ENCODE data around the gene SET.
A peak's percentile ranks its signal among the peaks of the same experiment; 100 is the strongest.
"Not testable (repeated sequence)": the region's sequence is repeated elsewhere in the genome, so short reads cannot be mapped to it uniquely, and the experiment has no call there.

Gene SET, protein sequence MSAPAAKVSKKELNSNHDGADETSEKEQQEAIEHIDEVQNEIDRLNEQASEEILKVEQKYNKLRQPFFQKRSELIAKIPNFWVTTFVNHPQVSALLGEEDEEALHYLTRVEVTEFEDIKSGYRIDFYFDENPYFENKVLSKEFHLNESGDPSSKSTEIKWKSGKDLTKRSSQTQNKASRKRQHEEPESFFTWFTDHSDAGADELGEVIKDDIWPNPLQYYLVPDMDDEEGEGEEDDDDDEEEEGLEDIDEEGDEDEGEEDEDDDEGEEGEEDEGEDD

DNA sequence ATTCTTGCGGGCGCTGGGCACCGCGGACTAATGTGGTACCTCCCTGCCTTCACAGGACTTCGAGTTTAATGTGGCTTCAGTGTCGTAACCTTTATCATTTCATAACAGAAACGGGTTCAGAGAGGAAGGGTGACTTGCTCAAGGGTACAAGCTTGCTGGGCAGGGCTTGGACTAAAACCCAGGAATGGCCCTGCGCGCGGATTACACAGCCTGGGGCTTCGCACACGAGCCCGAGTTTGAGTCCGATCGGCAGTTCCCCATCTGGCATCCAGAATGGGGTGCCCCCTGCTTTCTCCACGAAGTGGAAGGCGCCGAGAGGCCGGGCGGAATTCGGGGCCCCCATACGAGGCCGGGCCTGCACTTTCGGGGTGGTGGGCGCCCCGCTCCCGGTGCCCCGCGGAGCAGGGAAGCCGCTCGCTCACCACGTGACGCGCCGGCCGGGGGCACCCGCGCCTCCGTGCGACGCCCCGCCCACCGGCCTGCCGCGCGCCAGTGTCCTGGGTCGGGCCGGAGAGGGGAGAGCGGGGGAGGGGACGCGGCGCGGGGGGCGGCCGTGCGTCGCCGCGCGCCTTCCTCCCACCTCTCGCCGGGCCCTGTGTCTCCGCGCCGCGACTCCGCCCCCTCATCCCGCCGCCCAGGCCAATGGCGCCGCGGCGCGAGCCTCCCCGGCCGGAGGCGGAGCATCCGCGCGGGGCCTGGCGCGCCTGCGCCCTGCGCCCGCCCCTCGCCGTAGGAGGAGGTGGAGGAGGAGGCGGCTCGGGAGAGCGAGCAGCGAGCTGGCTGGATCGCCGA lies at the start of gene SET:
Gene SET (plus strand): TSS at position 722 of the 792 bp plus-strand sequence. CDS start 361 bp downstream, outside the sequence.
- peak; percentile 87 for DNase-seq (ENCODE audit: low read depth)

DNA sequence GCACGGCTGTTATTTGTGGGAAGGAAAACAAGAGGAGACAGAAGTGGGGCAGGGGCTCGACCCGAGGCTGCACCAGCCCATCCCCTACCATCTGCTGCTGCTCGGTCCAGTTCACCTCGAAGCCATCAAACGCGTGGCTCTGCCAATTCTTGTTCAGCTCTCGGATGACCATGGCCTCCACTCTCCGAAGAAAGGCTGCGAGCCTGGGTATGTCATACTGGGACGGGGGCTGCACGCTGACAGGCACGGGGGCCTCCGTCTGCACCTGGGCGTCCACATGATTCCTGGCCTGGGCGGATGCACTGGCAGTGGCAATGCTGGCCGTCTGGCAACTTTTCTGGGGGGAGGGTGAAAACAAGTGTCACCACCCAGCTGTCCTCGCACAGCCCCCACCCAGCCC lies 48.4 kb upstream of the SET start:
- DNase-seq (ENCODE audit: low read depth), result no peak

DNA sequence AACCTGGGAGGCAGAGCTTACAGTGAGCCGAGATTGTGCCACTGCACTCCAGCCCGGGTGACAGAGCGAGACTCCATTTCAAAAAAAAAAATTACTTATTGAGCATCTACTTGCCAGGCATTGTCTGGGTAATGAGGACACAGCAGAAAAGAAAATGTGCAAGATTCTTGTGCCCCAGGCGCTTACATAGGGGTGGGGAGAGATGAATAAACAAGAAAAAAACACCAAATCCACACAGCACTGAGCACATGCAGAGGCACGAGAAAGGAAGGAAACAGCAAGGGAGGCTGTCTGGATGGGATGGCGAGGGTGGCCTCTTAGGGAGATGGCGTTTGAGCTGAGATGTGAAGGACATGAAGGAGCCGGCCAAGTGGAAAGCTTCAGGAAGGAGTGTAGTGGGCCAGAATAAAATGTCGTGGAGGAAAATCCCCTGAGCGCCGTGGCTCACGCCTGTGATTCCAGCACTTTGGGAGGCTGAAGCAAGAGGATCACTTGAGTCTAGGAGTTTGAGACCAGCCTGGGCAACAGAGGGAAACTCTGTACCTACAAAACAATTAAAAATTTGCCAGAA lies 46.3 kb upstream of the SET start:
- DNase-seq (ENCODE audit: low read depth), result no peak

DNA sequence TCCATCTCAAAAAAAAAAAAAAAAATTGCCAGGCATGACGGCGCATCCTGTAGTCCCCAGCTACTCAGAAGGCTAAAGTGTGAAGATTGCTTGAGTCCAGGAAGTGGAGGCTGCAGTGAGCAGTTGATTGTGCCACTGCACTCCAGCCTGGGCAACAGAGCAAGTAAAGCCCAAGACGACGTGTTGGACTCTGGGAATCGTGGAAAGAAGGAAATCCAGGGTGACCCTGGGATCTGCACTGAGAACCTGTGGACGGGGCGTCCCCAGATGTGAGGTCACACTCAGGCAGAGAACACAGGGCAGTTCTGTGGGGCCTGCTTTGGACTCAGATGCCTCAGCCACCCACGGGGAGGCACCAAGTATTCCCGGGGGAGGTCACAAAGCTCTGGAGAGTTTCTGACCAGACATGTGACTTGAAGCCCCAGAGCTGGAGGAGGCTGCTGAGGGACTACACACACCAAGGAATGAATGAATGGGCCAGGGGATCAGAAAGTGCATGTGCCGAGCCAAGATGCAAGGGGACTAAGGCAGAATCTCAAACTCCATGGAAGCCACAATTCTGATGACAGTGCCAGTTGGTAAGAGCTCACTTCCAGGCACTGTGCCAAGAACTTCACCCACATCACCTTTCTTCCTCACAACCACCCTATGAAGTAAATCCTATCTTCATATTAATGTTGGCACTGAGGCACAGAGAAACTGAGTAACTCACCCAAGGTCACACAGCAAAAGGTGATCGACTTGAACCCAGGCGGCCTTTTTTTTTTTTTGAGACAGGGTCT lies 45.3 kb upstream of the SET start:
- no peak for DNase-seq (ENCODE audit: low read depth)

DNA sequence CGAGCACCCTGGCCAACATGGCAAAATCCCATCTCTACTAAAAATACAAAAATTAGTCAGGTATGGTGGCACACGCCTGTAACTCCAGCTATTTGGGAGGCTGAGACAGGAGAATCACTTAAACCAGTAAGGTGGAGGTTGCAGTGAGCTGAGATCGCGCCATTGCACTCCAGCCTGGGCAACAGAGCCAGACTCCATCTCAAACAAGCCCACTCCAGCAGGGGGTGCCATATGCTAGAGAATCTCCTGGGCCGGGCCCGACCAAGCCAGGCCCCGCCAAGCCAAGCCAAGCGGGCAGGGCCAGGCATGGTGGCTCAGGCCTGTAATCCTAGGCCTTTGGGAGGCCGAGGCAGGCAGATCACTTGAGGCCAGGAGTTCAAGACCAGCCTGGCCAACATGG lies 40.8 kb upstream of the SET start:
- peak; percentile 15 for DNase-seq (ENCODE audit: low read depth)

DNA sequence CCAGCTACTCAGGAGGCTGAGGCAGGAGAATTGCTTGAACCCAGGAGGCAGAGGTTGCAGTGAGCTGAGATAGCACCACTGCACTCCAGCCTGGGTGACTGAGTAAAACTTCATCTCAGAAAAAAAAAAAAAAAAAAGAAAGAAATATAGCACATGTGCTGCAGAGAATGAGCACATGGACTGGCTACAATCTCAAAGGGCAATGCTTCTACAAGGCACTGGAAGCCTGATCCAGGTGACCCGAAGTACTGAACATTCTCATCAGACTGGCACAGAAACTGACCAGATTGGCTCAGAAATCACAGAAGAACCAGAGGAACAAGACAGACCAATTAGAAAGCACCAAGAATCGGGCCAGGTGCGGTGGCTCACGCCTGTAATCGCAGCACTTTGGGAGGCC lies 37.2 kb upstream of the SET start:
- no peak for DNase-seq (ENCODE audit: low read depth)

DNA sequence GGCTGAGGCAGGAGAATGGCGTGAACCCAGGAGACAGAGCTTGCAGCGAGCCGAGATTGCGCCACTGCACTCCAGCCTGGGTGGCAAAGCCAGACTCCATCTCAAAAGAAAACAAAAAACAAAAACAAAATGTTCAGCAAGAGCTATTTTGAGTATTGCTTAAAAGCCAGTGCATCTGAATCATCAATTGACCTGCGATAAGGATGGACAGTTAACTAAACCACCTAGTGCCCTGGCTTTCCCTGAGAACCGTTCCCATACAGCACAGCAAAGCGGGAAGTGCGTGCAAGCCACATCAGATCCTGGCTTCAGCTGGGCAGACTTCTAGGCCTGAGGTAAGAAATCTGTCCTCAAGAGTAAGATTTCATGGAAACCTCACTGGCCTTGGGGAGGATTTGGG lies 35.1 kb upstream of the SET start:
- no peak for DNase-seq (ENCODE audit: low read depth)

DNA sequence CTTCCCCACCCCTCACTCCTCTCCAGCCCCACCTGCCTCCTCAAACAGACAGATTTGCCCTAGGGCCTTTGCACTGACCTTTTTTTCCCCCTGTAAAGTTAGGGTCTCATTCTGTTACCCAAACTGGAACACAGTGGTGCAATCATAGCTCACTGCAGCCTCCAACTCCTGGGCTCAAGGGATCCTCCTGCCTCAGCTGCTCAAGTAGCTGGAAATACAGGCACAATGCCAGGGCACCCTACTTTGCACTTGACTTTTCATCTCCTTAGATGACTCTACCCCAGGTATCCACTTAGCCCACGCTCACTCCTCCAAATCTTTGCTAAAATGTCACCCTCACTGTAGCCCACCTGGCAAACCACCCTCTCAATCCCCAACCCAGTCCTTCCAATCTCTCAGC lies 34.5 kb upstream of the SET start:
- DNase-seq (ENCODE audit: low read depth), result no peak

DNA sequence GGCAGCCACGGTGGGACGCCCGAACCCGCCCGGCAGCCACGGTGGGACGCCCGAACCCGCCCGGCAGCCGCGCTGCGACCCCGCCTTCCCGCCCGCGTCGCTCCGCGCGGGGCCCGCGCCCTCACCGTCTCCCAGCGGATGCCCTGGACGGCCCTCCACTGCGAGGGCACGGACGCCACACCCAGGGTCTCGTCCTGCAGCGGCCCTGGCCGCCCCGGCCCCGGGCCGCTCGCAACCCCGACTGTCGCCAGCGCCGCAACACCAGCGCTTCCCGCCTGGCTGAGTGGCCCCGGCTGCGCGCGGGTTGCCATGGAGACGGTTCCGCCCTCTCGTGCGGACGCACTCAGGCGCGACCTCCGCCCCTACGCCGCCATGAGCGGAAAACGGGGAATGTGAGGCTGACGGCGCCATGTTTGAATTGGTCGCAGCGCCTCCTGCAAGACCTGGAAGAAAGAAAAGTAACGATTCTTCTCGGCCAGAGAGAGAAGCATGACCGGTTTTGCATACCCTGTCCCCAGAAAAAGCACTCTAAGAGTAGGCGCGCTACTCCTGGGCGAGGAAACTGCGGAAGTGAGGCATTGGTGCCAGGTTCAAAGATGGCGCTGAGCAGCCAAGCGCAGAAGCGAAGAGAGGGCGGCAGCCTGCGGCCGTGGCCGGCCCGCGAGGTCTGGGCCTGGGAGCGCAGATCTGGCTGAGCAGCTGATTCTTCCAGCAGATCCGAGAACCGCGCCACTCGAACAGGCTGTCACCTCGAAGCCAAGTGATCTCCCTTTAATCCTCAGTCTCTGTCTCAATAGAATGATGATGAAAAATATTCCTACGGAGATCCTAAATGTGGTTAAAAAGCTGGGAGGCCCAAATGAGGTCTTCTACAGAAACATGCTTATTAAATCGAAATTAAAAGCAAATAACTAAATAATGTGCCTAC lies 32.3 kb upstream of the SET start, which contains the start of gene DYNC2I2:
Gene DYNC2I2 (minus strand): TSS at position 432 of the 928 bp plus-strand sequence. CDS start 121 bp downstream, at position 311.
- DNase-seq (ENCODE audit: low read depth), result peak; percentile 93

DNA sequence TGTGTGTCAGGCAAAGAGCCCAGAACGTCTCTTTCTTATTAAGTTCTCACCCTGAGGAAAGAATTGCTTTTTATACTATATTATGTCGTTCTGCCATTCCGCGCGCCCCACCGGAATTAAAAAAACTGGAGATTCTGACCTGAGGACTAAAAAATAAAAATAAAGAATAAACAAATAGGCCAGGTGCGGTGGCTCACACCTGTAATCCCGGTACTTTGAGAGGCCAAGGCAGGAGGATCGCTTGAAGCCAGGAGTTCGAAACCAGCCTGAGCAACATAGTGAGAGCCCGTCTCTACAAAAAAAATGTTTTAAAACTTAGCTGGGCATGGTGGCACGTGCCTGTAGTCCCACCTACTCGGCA lies 31.7 kb upstream of the SET start:
- DNase-seq (ENCODE audit: low read depth), result no peak

DNA sequence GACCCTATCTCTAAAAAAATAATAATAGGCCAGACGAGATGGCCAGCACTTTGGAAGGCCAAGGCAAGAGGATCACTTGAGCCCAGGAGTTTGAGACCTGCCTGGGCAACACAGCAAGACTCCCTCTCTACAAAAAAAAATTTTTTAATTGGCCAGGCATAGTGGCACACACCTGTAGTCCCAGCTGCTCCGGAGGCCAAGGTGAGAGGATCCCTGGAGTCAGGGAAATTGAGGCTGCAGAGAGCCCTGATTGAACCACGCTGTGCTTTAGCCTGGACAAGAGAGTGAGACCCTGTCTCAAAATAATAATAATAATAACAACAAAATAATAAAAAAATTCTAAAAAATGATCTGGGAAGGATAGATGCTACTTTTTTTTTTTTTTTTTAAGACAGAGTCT lies 31.2 kb upstream of the SET start:
- DNase-seq (ENCODE audit: low read depth), result no peak

DNA sequence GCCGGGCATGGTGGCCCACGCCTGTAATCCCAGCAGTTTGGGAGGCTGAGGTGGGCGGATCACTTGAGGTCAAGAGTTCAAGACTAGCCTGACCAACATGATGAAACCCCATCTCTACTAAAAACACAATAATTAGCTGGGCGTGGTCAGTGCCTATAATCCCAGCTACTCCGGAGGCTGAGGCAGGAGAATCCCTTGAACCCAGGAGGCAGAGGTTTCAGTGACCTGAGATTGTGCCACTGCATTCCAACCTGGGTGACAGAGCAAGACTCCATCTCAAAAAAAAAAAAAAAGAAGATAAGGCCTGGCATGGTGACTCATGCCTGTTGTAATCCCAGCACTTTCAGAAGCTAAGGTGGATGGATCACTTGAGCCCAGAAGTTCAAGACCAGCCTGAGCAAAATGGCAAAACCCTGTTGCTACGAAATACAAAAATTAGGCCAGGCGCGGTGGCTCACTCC lies 22.5 kb upstream of the SET start:
- not testable (repeated sequence) for DNase-seq (ENCODE audit: low read depth)

DNA sequence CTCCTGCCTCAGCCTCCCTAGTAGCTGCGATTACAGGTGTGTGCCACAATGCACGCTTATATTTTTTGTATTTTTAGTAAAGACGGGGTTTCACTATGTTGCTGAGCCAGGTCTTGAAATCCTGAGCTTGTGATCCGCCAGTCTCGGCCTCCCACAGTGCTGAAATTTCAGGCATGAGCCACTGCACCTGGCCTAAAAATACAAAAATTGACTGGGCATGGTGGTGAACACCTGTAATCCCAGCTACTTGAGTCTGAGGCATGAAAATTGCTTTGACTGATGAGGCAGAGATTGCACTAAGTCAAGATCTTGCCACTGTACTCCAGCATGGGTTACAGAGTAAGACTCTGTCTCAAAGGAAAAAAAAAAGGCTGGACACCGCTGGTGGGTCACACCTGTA lies 19.2 kb upstream of the SET start:
- no peak for DNase-seq (ENCODE audit: low read depth)

DNA sequence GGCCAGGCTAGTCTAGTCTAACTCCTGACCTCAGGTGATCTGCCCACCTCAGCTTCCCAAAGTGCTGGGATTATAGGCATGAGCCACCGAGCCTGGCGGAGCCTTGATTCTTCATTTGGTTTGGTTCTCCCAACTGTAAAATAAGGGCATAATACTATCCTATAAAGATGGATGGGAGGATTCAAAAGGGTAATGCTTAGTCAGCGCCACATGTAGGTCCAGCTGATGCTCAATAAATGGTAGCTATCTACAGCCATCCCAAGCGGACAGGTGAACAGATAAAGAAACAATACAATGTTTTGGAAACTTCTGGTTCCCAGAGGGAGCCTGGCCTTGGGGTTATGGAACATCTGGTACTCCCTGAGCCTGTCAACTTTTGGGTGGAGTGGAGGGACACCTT lies 13.6 kb upstream of the SET start:
- no peak for DNase-seq (ENCODE audit: low read depth)

DNA sequence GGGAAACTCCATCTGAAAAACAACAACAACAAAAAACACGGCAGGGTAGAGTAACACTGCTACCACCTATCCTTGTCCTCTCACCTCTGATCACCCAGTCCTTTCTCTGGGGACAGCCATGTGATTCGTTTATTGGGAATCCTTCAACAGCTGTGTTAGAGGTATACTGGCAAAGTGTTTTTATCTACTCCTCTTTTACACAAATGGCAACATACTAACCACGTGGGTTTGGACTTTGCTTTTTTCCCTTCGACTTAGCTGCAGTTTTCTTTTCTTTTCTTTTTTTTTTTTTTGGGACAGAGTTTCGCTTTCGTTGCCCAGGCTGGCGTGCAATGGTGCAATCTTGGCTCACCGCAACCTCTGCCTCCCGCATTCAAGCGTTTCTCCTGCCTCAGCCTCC lies 11.2 kb upstream of the SET start:
- DNase-seq (ENCODE audit: low read depth), result no peak

DNA sequence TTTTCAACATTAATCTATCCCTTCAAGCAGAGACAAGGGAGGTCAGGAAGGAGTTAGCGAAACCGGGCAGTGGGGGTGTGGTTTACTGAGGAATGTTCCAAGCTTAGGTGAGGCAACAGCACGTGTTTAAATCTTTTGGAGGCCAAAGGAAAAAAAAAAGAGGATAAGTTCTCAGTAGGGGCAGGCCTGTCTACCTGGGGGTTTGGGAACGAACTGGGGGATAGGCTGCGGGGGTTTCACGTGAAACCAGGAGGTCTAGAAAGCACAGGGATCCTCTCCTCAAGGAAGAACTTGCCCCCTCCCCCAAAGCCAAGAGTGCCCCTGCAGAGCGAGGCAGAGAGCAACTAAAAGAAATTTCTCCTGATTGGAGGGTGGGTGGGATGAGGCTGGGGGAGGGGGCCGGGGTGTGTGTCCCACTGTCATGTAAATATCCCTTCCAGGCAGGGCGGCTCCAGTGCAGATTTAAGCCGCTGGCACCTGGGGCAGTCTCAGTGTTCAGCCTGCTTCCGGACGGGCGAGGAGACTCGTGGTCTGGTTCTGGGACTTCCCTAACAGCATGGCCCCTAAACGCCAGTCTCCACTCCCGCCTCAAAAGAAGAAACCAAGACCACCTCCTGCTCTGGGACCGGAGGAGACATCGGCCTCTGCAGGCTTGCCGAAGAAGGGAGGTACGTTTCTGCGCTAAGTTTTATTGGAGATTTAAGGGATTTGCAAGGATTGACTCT lies 5.5 kb upstream of the SET start:
- no peak for DNase-seq (ENCODE audit: low read depth)

DNA sequence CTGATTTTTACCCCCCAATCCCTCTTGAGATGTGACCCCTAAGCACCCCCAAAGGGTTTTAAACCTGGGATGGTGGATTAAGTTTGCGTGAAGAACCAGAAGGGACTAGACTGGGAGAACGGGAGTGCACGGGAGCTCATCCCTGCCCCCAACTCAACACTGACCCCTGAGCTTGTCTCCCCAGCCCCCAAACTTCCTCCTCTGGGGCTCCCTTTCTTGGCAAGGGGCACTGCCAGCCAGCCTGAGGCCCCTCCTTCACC lies 5.0 kb upstream of the SET start:
- no peak for DNase-seq (ENCODE audit: low read depth)

DNA sequence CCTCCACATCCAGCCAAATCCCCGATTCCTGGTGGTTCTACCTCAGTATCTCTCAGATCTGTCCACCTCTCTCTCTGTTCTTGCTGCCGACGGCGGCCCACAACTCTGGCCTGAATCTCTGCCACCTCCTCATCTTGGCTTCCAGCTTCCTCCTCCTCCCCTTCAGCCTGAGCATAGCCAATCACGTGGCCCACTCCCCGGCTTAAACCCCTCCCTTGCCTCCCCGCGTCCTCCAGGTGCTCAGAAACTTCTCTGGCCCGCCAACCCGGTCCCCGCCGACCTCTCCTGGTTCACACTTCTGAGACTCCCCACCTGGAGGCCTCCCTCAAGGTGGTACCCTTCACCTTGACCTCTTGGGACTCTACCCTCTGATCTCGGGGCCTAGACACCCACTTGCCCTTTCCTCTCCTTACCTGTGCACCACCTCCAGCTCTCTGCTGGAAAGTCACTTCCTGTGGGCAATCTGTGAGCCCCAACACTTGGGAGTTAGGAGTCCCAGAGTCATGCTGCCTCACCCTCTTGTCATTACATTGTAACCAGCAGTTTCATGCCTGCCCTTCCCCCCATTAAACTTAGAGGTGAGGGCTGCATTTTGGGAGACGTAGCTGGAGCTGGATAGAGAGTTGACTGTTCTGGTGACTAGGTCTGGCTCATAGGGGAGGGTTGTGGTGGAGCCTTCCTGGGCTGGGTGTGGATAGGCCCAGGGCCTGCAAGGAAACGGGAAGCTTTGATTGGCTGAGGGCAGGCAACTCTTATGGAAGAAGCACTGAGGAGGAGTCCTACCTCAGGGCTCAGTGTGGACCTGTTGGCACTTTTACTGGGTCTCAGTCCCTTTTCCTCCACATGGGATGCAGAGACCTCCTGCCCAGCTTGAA lies 4.5 kb upstream of the SET start:
- DNase-seq (ENCODE audit: low read depth), result peak; percentile 68

DNA sequence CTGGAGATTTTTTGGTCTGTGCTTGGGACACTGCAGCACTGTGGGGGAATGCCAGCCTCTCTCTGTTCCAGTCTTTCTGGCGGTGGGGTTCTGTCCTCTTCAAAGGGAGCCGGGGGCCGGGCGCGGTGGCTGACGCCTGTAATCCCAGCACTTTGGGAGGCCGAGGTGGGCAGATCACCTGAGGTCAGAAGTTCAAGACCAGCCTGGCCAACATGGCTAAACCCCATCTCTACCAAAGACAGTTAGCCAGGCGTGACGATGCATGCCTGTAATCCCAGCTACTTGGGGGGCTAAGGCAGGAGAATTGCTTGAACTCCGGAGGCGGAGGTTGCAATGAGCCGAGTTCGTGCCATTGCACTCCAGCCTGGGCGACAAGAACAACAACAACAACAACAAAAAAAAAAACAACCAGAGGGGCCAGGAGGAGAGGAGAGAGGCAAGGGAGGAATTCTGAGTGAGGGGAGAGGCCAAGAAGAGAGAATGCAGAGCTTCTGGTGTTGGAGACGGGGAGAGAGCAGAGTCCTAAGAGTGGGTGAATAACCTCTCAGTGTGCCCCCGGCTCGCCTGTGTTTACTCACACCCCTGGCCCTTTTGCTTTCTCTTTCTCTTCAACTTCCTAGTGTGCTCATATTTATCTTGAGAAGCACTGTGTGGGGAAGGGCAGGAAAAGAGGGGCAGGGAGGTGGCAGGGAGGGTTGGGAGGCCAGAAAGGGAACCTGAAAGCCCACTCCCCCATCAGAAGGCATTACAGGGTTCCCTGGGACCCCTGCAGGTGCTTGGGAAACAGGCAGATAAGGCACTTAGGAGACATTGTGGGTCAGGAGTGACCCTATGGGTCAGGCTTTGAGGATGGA lies 3.2 kb upstream of the SET start:
- no peak for DNase-seq (ENCODE audit: low read depth)
